ENCODE results near the gene ZBTB49.
"Not testable (repeated sequence)": the region's sequence is repeated elsewhere in the genome, so short reads cannot be mapped to it uniquely, and the experiment has no call there.

Gene ZBTB49

GRCh38 chr4:4289941-4290850, at the start of gene ZBTB49, which contains the start of gene LYAR:
TSS of gene ZBTB49 (plus strand) at chr4:4290251. CDS start at chr4:4299946, 9,695 bp downstream.
TSS of gene LYAR (minus strand) at chr4:4290154. CDS start at chr4:4283742, 6,412 bp downstream.
- DNase-seq, result peak; percentile 88

DNA sequence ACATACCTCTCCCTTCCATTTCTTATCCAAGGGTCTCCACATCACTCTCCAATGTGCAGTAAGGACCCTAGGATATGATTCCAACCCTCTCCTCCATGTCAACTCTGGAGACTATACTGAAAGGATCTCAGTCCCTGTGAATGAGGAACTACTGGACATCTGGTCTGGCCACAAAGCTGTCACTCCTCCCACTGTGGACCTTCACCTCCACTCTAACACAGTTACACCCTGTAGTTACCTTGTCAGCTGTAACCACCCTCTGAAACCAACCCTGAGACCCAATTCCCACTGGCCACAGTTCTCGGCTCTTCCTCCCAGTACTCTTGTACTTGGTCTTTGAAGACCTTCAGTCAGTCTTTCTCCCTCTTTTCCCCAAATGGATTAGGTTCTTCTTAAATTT, 44.9 kb upstream of the ZBTB49 start:
- DNase-seq, result no peak

- DNase-seq, result no peak
These were observed 42.4 kb upstream of the ZBTB49 start for GRCh38 chr4:4247696-4248028.

DNA sequence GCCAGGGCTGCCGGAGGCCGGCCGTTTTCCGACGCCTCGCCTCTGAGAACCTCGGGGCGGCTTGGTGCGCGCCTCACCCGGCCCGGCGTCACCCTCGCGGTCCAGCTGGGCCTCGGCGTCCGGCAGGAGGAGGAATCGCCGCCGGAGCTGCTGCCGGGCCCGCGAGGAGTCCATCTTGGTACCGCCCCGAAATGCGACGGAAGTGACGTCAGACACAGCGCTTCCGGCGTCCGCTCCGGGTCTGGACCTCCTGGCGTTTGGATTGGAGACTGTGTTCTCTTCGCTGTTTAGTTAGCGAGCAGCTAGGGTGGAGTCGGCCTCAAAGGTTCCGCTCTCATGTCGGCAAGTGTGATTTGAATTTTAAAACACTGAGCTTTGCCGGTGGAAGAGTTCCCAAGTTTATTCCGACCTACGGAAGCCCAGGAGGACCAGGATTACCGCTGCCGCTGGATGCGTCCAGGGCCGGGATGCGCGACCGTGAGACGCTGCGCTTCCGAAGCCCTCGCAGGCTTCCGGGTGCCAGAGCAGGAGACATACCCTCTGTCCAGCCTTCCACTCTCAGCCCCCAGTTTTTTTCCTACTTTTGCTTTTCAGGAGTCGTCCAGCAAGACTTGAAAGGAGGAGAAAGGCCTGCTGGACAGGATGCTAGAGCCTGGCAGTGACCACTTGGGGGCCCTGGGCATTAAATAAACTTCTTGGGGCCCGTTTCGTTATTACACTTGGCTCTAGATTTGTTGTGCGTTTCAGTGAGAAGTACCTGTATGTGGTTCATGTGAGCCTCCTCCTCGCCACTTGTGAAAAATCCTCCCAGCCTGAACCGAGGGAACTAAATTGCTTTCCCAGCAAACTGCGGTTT, 41.8 kb upstream of the ZBTB49 start, which contains the start of gene TMEM128:
TMEM128 (minus strand) TSS at position 195 of the 856 bp plus-strand sequence; CDS start at position 174, 21 bp downstream.
- peak; percentile 88 for DNase-seq

- DNase-seq, result no peak
These were observed 41.2 kb upstream of the ZBTB49 start for GRCh38 chr4:4248885-4249203.

GRCh38 chr4:4249342-4249741, 40.7 kb upstream of the ZBTB49 start:
- not testable (repeated sequence) for DNase-seq

DNA sequence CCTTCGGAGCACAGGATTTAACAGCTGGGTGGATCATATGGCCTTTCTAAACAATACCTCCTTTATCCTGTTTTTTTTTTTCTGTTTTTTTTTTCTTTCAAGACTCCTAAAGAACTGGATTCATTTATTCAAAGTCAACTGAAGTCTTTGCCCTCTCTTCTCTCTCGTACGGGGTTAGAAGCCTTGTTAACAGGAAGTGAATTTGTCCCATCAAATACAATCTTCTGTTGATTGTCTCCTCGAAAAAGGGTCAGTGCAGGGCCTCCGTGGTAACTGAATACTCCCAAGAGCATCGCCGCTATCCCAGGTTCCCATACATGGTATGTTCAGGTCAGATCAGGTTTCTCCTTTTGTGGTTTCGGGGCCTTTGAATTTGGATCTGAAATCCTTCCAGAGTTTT, 40.2 kb upstream of the ZBTB49 start:
- no peak for DNase-seq

- no peak for DNase-seq
These were observed 35.9 kb upstream of the ZBTB49 start for GRCh38 chr4:4254199-4254598.

- DNase-seq, result no peak
These were observed 35.4 kb upstream of the ZBTB49 start for GRCh38 chr4:4254666-4255065.

GRCh38 chr4:4256799-4257198, 33.3 kb upstream of the ZBTB49 start:
- no peak for DNase-seq

DNA sequence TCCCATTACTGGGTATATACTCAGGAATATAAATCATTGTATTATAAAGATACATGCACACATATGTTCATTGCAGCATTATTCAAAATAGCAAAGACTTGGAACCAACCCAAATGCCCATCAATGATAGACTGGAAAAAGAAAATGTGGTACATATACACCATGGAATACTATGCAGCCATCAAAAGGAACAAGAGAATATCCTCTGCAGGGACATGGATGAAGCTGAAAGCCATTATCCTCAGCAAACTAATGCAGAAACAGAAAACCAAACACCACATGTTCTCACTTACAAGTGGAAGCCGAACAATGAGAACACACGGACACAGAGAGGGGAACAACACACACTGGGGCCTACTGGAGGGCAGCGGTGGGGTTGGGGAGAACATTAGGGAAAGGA, 32.3 kb upstream of the ZBTB49 start:
- DNase-seq, result not testable (repeated sequence)

DNA sequence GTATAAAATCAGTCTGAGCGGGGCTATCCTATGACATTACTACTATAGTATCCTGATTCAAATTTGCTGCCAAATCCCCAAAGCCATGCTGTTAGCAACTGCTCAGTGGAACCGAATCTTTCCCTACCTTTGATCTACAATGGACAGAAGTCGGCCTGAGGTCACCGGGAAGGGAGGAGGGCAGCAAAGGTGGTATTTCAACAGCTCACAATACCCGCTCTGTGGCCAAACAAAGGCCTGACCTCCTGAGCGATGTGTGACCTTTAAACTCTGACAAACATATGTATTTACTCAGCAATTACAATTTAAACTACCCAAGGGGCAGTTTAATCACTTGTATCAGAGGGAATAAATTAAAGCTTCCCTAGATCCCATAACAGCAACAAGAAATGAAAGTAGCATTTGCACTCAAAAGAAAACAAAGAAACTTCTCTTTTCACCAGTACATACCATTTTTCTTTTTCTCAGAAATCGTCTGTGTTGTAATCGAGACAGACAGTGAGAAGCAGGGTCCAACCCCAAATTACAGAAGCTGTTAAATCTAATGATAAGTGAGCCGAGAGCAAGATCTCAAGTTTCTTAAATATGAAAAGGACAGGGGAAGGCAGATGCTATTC, 30.5 kb upstream of the ZBTB49 start:
- no peak for DNase-seq

DNA sequence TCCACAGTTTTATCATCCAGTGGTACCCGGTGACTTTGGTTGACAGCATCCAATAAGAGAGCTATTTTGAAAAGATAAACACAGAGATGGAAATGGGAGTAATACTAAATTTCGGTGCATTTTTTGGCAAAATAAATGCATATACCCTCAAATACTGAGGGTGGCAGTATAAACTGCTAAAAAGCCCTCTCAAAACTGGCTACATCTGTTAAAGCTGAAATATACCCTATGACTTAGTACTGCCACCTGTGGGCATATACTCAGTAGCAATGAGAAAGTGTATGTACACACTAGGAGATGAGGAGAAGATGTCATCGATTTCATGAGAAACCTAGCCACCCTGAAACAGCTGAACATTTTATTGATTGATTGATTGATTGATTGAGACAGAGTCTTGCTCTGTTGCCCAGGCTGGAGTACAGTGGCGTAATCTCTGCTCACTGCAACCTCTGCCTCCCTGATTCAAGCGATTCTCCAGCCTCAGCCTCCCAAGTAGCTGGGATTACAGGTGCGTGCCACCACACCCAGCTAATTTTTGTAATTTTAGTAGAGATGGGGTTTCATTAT, 29.8 kb upstream of the ZBTB49 start:
- DNase-seq, result peak; percentile 67

DNA sequence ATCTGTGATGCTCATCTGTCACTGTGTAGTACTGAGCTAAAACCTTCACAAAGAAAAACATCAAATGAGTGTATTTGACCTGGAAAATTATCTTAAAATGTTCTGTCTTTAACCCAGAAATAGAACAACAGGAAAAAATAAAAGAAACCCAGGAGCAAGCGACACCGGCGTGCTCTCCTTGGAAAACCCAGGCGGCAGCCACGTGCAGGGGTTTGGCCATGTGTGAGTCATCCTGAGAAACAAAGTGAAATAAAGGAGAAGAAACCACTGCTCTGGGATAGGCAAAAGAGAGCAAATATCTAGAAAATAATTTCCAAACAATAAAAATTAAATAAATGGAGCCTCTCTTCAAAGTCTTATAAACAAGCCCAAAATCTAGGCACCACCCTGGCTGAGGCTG, 22.1 kb upstream of the ZBTB49 start:
- no peak for DNase-seq

DNA sequence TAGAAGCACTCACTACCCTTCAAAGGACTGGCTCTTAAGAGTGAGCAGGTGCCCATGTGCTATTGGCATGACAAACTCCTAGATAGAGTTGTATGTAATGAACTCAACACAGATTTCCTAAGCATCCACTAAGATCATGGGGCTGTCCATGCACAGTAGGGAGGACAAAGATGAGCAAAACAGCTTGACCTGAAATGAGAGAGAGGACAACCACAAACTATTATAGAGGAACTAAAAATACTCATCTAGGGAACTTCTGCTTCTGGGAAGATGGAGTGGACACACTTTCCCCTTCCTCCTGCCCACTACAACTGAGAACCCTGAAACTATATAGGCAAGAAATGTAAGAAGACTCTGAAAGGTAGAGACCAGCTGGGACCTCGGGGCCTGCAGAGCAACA, 21.3 kb upstream of the ZBTB49 start:
- no peak for DNase-seq

DNA sequence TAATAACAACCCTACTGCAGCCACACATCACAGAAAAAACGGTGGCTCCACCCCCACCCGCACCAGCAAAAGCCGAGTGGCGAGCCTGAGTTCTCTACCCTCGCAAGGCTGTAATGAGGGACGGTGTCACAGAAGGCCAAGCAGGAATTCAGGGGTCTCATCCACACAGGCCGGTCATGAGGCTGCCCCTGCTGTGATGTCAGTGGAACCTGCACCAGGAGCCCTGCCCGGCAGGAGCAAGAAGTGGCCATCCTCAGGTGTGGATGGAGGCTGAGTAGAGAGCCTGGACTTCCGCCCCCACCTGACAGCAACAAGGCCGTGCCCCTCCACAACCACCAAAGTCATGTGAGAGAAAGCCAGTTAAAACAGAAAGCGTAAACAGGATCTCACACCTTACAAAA, 20.7 kb upstream of the ZBTB49 start:
- DNase-seq, result no peak

- DNase-seq, result no peak
These were observed 20.2 kb upstream of the ZBTB49 start for GRCh38 chr4:4269856-4270255.

DNA sequence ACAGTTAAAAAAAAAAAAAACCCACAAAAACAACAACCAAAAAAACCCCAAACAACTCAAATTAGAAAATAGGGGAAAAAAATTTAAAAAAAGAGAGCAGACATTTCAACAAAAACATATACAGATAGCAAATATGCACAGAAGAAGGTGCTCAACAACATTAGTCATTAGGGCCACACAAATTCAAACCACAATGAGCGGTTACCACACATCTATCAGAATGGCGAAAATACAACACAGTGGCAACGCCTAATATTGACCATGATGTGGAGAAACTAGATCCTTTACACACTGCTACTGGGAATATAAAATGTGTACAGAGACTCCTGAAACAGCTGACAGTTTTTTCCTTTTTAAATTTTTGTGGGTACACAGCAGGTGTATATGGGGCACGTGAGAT, 19.5 kb upstream of the ZBTB49 start:
- no peak for DNase-seq

GRCh38 chr4:4271912-4272311, 18.1 kb upstream of the ZBTB49 start:
- no peak for DNase-seq

- DNase-seq, result no peak
These were observed 15.8 kb upstream of the ZBTB49 start for GRCh38 chr4:4274226-4274625.

- DNase-seq, result no peak
These were observed 12.5 kb upstream of the ZBTB49 start for GRCh38 chr4:4277531-4277930.

DNA sequence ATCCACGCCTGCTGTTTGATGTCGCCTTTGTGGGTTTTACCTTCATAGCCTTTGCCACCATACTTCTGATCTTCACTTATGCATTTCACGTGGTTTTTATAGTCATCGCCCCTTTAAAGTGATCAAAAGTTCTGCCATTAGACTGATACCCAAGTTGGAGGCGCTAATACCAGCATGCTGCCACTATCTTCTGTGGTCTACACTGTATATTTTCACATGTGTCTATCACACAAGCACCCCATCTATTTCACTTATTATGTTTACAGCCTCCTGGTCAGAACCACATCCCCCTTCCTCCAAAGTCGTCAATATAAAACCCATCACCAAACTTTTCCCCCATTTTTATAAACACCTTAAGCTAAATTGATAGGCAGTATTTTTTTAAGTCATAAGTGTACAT, 8.3 kb upstream of the ZBTB49 start:
- DNase-seq, result no peak

Data from 8988T (cell line).